Heart right ventricle (tissue), 16 donors: ENCODE measurements around the gene KCNIP1. TPM values are rescaled to one million over a fixed set of nuclear protein-coding genes. Genes with fewer than 3 reads are reported as not detected.

Experiments used
- ATAC-seq, 8 donors: fragments of 200-7000 bp; cut with Tn5 transposase; one replicate each; pipeline ENCODE4 v1.9.1; 2020; ENCODE audit warnings: mild to moderate bottlenecking in 8 of 8, moderate library complexity in 8 of 8, moderate number of reproducible peaks in 1 of 8
- DNase-seq, 2 donors: peaks; one replicate each; pipeline ENCODE4 v3.0.0-alpha.2; 2020
- H3K27ac ChIP-seq, 10 donors: fragments of 200-600 bp; sonication (generic) in 2 of 10; one replicate each; pipeline versions ENCODE4 v1.5.0 to v1.8.0; 2020 to 2022; ENCODE audit warnings: mild to moderate bottlenecking in 3 of 10
- H3K27me3 ChIP-seq, 7 donors: fragments of 200-600 bp; one replicate each; pipeline ENCODE4 v1.8.0; 2021 to 2022; ENCODE audit warnings: mild to moderate bottlenecking in 2 of 7
- H3K36me3 ChIP-seq, 9 donors: fragments of 200-600 bp; sonication (generic) in 1 of 9; one replicate each; pipeline versions ENCODE4 v1.5.0 to v1.8.0; 2020 to 2022; ENCODE audit warnings: mild to moderate bottlenecking in 2 of 9
- H3K4me1 ChIP-seq, 9 donors: fragments of 200-600 bp; sonication (generic) in 1 of 9; one replicate each; pipeline versions ENCODE4 v1.5.0 to v1.8.0; 2020 to 2022; ENCODE audit warnings: mild to moderate bottlenecking in 4 of 9
- H3K4me3 ChIP-seq, 10 donors: fragments of 200-600 bp; sonication (generic) in 2 of 10; one replicate each; pipeline versions ENCODE4 v1.5.0 to v1.8.0; 2020 to 2022; ENCODE audit warnings: mild to moderate bottlenecking in 7 of 10, moderate library complexity in 2 of 10
- H3K9me3 ChIP-seq, 11 donors: fragments of 200-600 bp in 10 of 11; sonication (generic) in 2 of 11; one replicate each; pipeline versions ENCODE4 v1.5.0 to v1.8.0; 2013 to 2022; ENCODE audit warnings: mild to moderate bottlenecking in 2 of 11, control low read depth in 1 of 11, moderate library complexity in 1 of 11
- CTCF ChIP-seq, 9 donors: fragments of 200-600 bp; sonication (generic) in 2 of 9; IDR thresholded peaks; one replicate each; pipeline versions ENCODE4 v1.5.0 to v1.8.0; 2021 to 2022; ENCODE audit warnings: antibody characterized with exemption in 9 of 9, mild to moderate bottlenecking in 5 of 9, moderate library complexity in 1 of 9
- WGBS, 2 donors: extraction: QIAGEN DNeasy Blood & Tissue Kit; methylation state at CpG; one replicate each; pipeline ENCODE4 v1.1.7; 2013; ENCODE audit warnings: inconsistent platforms in 1 of 2; 5-methylcytosine and 5-hydroxymethylcytosine counted together
- intact Hi-C, 10 donors: fragments of 100-400 bp; cut with DNase I; formaldehyde crosslinking; loops; one replicate each; pipeline versions ENCODE4 v1.11.1 to v1.14.2; 2022
- polyA plus RNA-seq, 2 donors: library from polyadenylated mRNA; stranded (reverse); fragments of 200-250 nt; gene quantifications; one replicate each; pipeline ENCODE4 v1.2.3, GENCODE V29; 2013
- total RNA-seq, 10 donors: library from RNA; stranded (reverse); fragmentation: NEBNext Ultra II Directional in 3 of 10; extraction: Animal tissue kit (Norgen Biotek cat#: 25700) in 3 of 10; gene quantifications; one replicate each; pipeline versions ENCODE4 v1.2.1 to v1.2.4, GENCODE V29; 2021 to 2023
- donor health status: Arrhythmogenic right ventricular cardiomyopathy.
- donor health status: ischemic (EF 13 %, LVEDD 7.1; RV severe dilation, severe dysfunction).
- donor health status: healthy with polysubstance abuse.
- donor health status: DM: no; HTN: yes; CAD: no.
- donor health status: DM: no; HTN: no; CAD: no.
- donor health status: ischemic (EF 25% LVEDD 6.9; RV normal size, moderate dysfunction).
- donor health status: ischemic (EF 25% LVEDD 5.7; RV mildly dilated, moderate dysfunction).
- donor health status: healthy.
- donor health status: DM: yes; HTN: yes; CAD: no.
- donor health status: Ischemic cardiomyopathy.
- donor health status: ischemic (EF 35%, LVEDD 5.7; RV mildly dilated, moderate dysfunction).
- donor health status: nonischemic (EF 11% LVEDD 7.7; RV severe dilation, severe dysfunction).
- donor health status: DM: yes; HTN: yes; CAD: no.
- donor health status: PGD.
- donor health status: ischemic (EF 29% LVEDD 5.4; RV normal size, mild dysfunction).
- donor health status: nonischemic (EF 23%, LVEDD 6.1; RV moderate dilation, normal function).

The KCNIP1 gene
- total and polyA plus RNA-seq, 12 donors: 0.06 to 0.67 (median 0.21) TPM; not detected in 7

- Histone ChIP-seq H3K9me3 (no peaks in the 10 kb centered on the region), H3K36me3 (no peaks in the 10 kb centered on the region), H3K27ac (no peak overlapping the region), H3K4me1 (peaks cover 0 to 9% (median 0%) of the 10 kb centered on the region in 9 donors), H3K27me3 (peaks cover 0 to 4% (median 0%) of the 10 kb centered on the region in 7 donors), H3K4me3 (no peak overlapping the region)
- ATAC-seq (no peak), DNase-seq (no peak)
- WGBS, 2 donors: 47% methylated on average over 6 of the region's 6 CpGs
- TF ChIP-seq CTCF (IDR thresholded peaks at IDR 0.05): no peak
- intact Hi-C loops: loop anchor here in 1 of 10 donors (5.0 kb wide), 1 partner anchor 169 kb away; no protein-coding TSS in a partner anchor
Observed at GRCh38 chr5:170611449-170612090, 107.8 kb downstream of the KCNIP1 start.

GRCh38 chr5:170612256-170612678 is 108.4 kb downstream of the KCNIP1 start:
- Histone ChIP-seq H3K9me3 (no peaks in the 10 kb centered on the region), H3K27me3 (peaks cover 0 to 4% (median 0%) of the 10 kb centered on the region in 7 donors), H3K36me3 (no peaks in the 10 kb centered on the region), H3K4me3 (no peak overlapping the region), H3K4me1 (peaks cover 0 to 9% (median 0%) of the 10 kb centered on the region in 9 donors), H3K27ac (no peak overlapping the region)
- 83 to 92% methylated on average over 6 of the region's 6 CpGs for WGBS, 2 donors
- no peak for TF ChIP-seq CTCF (IDR thresholded peaks at IDR 0.05)
- intact Hi-C loops: loop anchor here in 1 of 10 donors (5.0 kb wide), 1 partner anchor 170 kb away; no protein-coding TSS in a partner anchor
- no peak for ATAC-seq
- DNase-seq: no peak

GRCh38 chr5:170614065-170614490 is 110.3 kb downstream of the KCNIP1 start:
- no peak overlapping the region for H3K27ac ChIP-seq
- 42 to 63% methylated on average over 5 of the region's 5 CpGs for WGBS, 2 donors
- no peak for TF ChIP-seq CTCF (IDR thresholded peaks at IDR 0.05)
- no peaks in the 10 kb centered on the region for H3K9me3 ChIP-seq
- H3K36me3 ChIP-seq: no peaks in the 10 kb centered on the region
- intact Hi-C loops: loop anchor here in 1 of 10 donors (5.0 kb wide), 1 partner anchor 172 kb away; no protein-coding TSS in a partner anchor
- H3K4me3 ChIP-seq: no peak overlapping the region
- H3K27me3 ChIP-seq: no peaks in the 10 kb centered on the region
- DNase-seq (peak in 1 of 2 donors; percentile 34), ATAC-seq (peak in 4 of 8 donors; percentile 31 to 55 (median 38))
- peaks cover 0 to 15% (median 5%) of the 10 kb centered on the region in 9 donors for H3K4me1 ChIP-seq

GRCh38 chr5:170614720-170615119 is 110.9 kb downstream of the KCNIP1 start:
- peaks cover 0 to 15% (median 5%) of the 10 kb centered on the region in 9 donors for H3K4me1 ChIP-seq
- no peaks in the 10 kb centered on the region for H3K9me3 ChIP-seq
- 86 to 92% methylated on average over 7 of the region's 7 CpGs for WGBS, 2 donors
- no peaks in the 10 kb centered on the region for H3K36me3 ChIP-seq
- TF ChIP-seq CTCF (IDR thresholded peaks at IDR 0.05): no peak
- no peak overlapping the region for H3K4me3 ChIP-seq
- no peak for ATAC-seq
- no peak for DNase-seq
- no peak overlapping the region for H3K27ac ChIP-seq
- H3K27me3 ChIP-seq: no peaks in the 10 kb centered on the region
- intact Hi-C loops: loop anchor here in 1 of 10 donors (5.0 kb wide), 1 partner anchor 172 kb away; no protein-coding TSS in a partner anchor
